Medulla oblongata (tissue), 1 donor: Measurements from ENCODE around the gene HM13.
"Not testable (repeated sequence)": the region's sequence is repeated elsewhere in the genome, so short reads cannot be mapped to it uniquely, and the experiment has no call there.

Experiments
- DNase-seq: peaks from one replicate; pipeline ENCODE4 v3.0.0-alpha.2; 2015; ENCODE audit errors: extremely low spot score

The HM13 gene

DNA sequence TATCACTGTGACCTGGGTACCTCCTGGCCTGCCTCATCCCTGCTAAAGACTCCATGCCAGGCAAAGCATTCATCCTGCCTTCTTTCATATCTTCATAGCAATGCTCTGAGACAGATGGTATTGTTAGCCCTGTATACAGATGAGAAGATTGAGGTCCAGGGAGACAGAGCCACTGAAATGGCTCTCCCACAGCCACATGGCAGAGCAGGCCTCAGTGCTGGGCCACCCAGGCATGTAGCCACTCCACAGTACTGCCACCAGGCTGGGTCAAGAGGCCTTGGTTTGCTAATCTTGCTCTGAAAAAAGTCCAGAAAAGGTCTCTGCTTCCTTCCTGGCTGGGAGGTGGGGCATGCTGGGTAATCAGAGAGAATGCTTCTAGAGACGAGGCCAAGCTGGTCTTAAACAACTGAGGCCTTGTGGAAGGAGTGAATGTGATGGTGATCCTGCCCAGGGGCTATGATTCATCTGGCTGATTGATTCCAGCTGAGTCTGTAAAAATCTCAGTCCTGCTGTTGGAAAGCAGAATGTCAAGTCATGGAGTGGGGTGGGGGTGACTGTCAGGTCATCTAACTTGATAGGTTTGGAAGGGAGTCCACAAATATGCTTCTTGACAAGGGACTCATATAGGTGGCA is 29.8 kb downstream of the HM13 start:
- no peak for DNase-seq

- no peak for DNase-seq
These were observed 30.4 kb downstream of the HM13 start for GRCh38 chr20:31544600-31544999.

- DNase-seq: not testable (repeated sequence)
These were observed 31.4 kb downstream of the HM13 start for GRCh38 chr20:31545621-31546040.

GRCh38 chr20:31547017-31547675 is 32.9 kb downstream of the HM13 start:
- DNase-seq: peak; percentile 82

DNA sequence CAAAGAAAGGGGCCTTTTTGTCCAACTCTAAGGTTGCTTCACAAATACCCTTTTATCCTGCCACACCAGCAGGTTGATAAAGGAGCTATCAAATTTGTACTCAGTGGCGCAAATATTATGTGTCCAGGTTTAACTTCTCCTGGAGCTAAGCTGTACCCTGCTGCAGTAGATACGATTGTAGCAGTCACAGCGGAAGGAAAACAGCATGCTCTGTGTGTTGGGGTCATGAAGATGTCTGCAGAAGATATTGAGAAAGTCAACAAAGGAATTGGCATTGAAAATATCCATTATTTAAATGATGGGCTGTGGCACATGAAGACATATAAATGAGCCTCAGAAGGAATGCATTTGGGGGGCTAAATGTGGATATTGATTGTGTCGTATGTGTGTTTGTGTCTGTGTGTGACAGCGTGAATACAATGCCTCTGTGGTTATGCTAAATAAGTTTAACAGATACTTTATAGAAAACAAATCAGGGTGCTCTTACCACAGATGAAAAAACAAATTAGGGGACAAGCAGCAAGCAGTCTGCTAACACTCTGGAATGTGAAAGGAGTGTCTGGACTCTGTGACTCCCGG is 33.6 kb downstream of the HM13 start:
- DNase-seq: no peak

DNA sequence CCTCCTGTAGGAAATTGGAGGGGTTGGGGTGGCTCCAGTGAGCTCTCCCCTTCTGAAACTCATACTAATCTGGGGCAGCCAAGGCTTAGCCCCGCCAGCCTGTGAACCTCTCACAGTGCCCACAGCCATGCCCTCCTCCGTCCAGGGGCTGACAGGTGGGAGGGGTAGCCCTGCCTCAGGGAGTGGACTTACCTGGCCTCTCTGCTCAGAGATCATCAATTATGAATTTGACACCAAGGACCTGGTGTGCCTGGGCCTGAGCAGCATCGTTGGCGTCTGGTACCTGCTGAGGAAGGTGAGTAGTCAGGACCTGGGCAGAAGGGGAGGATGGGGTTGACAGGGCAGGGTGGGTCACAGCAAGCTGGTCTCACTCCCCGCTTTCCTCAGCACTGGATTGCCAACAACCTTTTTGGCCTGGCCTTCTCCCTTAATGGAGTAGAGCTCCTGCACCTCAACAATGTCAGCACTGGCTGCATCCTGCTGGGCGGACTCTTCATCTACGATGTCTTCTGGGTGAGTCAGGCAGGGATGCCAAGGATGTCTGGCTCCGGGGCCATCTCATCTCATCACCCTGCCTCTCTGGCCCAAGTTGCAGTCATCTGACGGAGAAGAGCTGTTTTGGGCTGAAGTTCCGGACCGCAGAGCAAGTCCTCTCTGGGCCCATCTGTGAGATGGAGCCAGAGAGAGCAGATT is 34.7 kb downstream of the HM13 start:
- DNase-seq: no peak

- no peak for DNase-seq
These were observed 35.3 kb downstream of the HM13 start for GRCh38 chr20:31549513-31549880.

GRCh38 chr20:31550099-31550498 is 35.9 kb downstream of the HM13 start:
- no peak for DNase-seq

DNA sequence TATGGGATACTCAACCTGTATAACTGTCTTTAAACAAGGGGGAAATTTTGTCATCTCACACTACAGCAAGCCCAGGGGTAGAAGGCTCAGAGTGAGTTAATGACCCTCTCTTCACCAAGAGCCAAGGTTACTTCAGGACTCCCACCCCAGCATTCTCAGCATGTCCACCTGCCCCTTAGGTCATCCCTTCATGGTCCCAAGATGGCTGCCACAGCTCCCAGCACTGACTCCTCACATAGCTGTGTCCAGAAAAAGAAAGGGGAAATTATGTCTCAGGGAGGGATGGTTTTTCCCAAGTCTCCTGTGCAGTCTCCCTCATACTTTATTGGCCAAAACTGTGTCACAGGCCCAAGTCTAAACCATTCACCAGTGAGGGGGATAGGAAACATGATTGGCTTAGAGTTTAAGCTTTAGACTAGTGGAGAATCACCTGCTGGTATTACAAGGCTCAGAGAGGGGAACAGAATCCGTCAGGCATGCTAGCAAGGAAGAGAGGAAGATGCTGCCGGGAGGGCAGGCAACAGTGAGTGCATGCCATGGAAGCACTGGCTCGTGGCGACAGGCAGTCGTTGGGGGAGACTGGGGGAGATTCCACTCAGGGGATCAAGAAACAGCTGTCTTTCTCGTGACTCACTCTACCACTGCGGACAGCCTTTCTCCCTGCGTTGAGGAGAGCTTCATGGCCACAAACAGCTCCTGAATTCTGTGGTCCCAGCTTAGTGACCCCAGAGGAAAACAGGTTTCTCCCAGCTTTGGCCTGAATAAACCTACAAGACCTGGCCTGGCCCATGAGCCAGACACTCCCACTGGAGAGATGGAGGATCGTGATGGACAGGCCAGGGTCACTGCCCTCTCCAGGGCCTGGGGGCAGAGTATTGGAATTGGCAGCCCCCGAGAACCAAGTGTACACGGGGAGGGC is 37.2 kb downstream of the HM13 start:
- no peak for DNase-seq

DNA sequence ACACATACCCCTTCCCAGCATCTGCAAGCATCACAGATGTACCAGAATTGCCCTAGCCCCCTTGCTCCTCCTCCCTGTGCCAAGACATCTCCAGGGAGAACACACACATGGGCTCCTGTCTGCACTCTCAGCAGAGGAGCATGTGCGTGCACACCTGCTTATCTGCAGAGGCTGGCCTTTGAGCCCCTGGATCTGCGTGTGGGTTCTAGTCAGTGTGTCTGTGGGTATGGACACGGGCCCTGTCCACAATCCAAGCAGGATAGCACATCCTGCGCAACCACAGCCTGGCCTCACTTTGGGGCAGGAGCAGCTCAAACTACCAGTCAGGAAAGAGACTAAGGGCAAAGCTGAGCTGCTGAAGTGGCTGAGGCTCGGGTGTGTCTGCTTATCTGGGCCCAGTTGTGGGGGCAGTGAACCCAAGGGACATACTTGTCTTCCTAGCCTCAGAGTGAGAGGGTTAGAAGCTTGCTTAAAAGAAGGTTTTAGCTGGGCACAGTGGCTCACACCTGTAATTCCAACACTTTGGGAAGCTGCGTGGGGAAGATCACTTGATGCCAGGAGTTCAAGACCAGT is 41.0 kb downstream of the HM13 start:
- DNase-seq: no peak

- DNase-seq: no peak
These were observed 45.5 kb downstream of the HM13 start for GRCh38 chr20:31559704-31560093.

- peak; percentile 63 for DNase-seq
These were observed 46.0 kb downstream of the HM13 start for GRCh38 chr20:31560094-31560745.

DNA sequence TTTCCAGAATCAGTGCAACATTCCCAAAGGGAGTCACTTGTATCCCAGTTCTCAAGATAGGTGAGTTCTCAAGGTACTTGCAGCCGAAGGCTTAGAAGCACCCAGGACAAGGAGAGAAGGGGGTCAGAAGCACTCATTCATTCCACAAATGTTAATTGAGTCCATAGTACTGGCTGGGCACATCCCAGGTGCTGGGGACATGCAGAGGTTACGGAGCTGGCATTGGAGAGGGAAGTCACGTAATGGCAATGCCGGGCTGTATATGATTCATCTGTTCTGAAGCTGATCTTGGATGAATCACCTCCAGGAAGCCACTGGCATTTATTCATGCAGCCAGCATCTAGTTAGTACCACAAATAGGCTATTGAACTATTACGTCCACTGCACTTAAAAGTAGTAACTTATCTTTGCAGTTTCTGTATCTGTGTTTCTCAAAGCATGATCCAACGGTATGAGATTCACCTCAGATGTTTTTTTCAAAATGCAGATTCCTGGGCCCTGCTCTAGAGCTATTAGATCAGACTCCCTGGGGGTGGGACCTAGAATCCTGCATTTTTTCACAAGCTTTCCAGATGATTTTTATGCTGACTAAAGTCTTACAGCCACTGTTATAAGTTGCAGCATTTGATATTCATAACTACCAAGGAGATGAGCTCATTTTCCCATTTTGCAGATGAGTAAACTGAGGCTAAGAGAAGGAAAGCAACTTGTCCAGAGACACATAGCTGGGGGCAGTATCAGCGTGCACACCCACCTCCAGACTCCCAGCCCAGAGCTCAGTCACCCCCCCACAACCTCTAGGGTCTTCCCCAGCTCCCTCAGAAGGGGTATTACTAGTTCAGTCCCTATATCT is 46.7 kb downstream of the HM13 start:
- DNase-seq: no peak

DNA sequence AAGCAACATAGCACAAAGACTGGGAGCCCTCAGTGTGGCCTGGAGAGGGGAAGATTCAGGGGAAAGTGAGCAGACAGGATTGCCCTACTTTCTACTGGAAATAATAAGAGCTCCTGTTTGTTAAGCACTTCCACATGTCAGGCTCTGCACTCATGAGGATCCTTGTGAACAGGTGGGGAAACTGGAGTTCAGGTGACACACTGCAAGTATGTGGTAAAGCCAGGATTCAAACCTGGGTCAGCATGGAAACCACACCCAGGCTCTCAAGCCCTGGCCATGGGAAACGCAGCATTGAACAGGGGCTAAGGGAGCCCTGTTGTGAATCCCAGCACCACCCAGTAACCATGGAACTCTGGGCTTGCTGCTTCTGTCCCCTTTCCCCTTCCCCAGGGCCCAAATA is 48.0 kb downstream of the HM13 start:
- no peak for DNase-seq

DNA sequence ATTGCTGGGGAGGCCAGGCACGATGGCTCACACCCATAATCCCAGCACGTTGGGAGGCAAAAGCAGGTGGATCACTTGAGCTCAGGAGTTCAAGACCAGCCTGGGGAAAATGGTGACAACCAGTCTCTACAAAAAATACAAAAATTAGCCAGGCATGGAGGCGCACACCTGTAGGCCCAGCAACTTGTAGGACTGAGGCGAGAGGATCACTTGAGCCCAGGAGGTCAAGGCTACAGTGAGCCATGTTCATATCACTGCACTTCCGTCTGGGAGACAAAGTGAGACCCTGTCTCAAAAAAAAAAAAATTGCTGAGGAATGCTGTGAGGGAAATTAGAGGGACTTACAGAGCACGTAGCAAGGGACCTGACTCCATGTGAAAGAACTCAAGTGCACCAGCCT is 50.0 kb downstream of the HM13 start:
- DNase-seq: no peak

- no peak for DNase-seq
These were observed 51.6 kb downstream of the HM13 start for GRCh38 chr20:31565699-31566318.

- DNase-seq: no peak
These were observed 52.0 kb downstream of the HM13 start for GRCh38 chr20:31566319-31566657.

DNA sequence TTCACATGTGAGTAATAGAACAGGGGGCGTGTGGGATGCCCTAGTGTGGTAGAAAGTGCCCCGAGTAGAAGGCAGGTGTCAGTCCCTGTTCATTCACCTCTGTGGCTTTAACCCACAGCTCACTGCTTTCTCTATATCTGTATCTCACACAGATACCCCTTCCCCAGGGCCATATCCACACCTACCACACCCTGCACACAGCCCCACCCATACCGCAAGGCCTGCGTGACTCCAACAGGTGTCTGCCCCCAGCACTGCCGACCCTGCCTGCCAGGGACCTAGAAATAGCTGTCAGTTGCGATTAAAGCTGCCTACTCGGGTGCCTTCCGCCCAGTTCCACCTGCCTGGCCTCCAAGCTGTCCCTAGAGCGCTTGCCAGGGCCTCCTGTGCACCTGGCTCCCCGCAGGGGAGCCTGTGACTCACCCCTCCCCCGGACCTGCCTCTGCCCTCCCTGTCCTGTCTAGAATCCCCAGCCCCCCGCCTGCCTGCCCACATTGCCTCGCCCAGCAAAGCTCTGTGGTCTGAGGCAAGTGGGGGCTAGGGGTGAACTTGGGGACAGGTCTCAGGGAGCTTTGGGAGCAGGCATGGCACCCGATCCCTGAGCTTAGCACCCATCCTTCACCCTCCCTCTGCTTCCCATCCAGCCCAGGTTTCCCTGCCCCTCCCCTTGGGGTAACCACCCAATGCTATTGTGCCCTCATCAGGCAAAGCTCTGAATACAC is 52.6 kb downstream of the HM13 start:
- no peak for DNase-seq

DNA sequence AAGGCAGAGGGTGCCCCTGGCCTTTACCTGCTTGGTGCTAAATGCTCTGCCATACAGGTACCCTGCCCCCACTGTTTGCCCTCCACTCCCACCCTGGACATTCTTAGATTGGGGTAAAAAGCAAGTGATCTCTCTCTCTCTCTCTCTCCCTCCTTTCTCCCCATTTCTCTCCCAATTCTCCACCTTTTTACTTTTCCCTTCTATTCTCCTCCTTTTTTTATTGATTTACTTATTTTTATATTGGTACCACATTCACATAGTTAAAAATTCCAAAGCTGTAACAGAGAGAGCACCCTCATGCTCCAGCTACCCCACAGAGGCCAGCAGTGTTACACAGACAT is 53.1 kb downstream of the HM13 start:
- DNase-seq: no peak
